Colonic mucosa (tissue), 4 donors: Measurements from ENCODE around the gene MYO1G. TPM values are rescaled to one million over a fixed set of nuclear protein-coding genes. Genes with fewer than 3 reads are reported as not detected.

Source experiments
- DNase-seq: peaks from one replicate; pipeline ENCODE4 v3.0.0-alpha.2; 2020
- H3K27ac ChIP-seq: fragments of 200-600 bp; one replicate; pipeline ENCODE4 v1.8.0; 2021
- H3K27me3 ChIP-seq: fragments of 200-600 bp; one replicate; pipeline ENCODE4 v1.8.0; 2021
- H3K36me3 ChIP-seq: fragments of 200-600 bp; one replicate; pipeline ENCODE4 v1.8.0; 2021
- H3K4me1 ChIP-seq: fragments of 200-600 bp; one replicate; pipeline ENCODE4 v1.8.0; 2021; ENCODE audit warnings: mild to moderate bottlenecking
- H3K4me3 ChIP-seq: fragments of 200-600 bp; one replicate; pipeline ENCODE4 v1.8.0; 2021
- H3K9ac ChIP-seq, 2 donors: one replicate each; pipeline ENCODE4 v1.7.0; 2013; ENCODE audit warnings: control low read depth in 2 of 2, low read depth in 2 of 2, low read length in 2 of 2
- H3K9me3 ChIP-seq: fragments of 200-600 bp; one replicate; pipeline ENCODE4 v1.8.0; 2021
- intact Hi-C: fragments of 100-400 bp; cut with DNase I; formaldehyde crosslinking; loops from one replicate; pipeline ENCODE4 v1.14.1; 2022
- total RNA-seq, 2 donors: library from RNA; stranded (reverse); fragmentation: NEBNext Ultra II Directional in 1 of 2; extraction: Animal tissue kit (Norgen Biotek cat#: 25700) in 1 of 2; gene quantifications; one replicate each; pipeline ENCODE4 v1.2.1, GENCODE V29; 2021
- TF ChIP-seq, protein P1 (sequence below): fragments of 200-600 bp; IDR thresholded peaks from one replicate; pipeline ENCODE4 v1.8.0; 2022; ENCODE audit warnings: antibody characterized with exemption, mild to moderate bottlenecking
- donor health status: healthy.
- donor health status: DM: no; HTN: no; CAD: no.
- donor health status: DM: no; HTN: no; CAD: no.

The MYO1G gene
- total RNA-seq, 2 donors from 2014 or later = 2.1 to 3.6 TPM

DNA sequence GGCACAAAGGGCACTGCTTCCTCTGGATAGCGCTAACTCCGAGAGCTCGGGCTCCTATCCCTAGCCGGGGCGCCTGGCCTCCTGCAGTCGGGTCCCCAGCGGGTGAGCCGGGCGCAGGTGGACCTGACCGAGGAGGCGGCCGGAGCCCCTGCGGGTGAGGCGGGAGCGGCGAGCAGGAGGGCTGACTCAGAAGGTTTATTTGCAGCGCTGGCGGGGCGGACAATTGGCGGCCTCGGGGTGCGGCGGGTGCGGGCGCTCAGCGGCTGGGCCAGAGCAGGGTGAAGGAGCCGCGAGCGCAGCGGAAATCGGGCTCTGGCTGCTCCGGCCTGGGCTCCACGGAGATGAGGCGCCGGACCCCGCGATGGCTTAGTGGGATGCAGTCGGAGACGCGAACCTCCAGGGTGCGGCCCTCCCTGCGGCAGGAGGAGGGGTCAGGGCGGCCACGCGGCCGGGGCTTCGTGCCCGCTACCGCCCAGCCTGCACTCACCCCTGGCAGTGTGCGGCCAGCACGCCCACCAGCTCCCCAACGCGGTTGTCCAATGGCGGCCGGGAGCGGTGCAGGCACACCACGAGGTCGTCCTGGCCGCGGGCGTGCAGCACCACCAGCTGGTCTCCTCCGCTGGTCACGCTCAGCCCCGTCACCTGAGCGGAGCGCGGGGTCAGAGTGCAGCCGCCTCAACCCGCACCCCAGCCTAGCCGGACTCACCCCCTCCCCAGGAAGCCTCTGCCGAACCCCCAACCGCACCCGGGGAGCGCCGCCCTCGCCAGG is 16.1 kb downstream of the MYO1G start:
- no peak for DNase-seq
- intact Hi-C loops = no loop called here
- TF ChIP-seq, protein P1, sequence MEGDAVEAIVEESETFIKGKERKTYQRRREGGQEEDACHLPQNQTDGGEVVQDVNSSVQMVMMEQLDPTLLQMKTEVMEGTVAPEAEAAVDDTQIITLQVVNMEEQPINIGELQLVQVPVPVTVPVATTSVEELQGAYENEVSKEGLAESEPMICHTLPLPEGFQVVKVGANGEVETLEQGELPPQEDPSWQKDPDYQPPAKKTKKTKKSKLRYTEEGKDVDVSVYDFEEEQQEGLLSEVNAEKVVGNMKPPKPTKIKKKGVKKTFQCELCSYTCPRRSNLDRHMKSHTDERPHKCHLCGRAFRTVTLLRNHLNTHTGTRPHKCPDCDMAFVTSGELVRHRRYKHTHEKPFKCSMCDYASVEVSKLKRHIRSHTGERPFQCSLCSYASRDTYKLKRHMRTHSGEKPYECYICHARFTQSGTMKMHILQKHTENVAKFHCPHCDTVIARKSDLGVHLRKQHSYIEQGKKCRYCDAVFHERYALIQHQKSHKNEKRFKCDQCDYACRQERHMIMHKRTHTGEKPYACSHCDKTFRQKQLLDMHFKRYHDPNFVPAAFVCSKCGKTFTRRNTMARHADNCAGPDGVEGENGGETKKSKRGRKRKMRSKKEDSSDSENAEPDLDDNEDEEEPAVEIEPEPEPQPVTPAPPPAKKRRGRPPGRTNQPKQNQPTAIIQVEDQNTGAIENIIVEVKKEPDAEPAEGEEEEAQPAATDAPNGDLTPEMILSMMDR = no peak
- Histone ChIP-seq H3K4me3 (peak overlapping the region; percentile 33), H3K27me3 (peaks cover 8% of the 10 kb centered on the region), H3K9ac (no peak overlapping the region), H3K9me3 (no peaks in the 10 kb centered on the region), H3K36me3 (no peaks in the 10 kb centered on the region), H3K27ac (no peak overlapping the region), H3K4me1 (peaks cover 7% of the 10 kb centered on the region)

- Histone ChIP-seq H3K9ac (no peak overlapping the region), H3K27ac (no peak overlapping the region), H3K9me3 (no peaks in the 10 kb centered on the region), H3K4me3 (peak overlapping the region; percentile 33), H3K27me3 (peaks cover 8% of the 10 kb centered on the region), H3K4me1 (peaks cover 7% of the 10 kb centered on the region), H3K36me3 (no peaks in the 10 kb centered on the region)
- TF ChIP-seq, protein P1 = no peak
- no peak for DNase-seq
- intact Hi-C loops = no loop called here
Observed at GRCh38 chr7:44961844-44962482, 16.9 kb downstream of the MYO1G start.

DNA sequence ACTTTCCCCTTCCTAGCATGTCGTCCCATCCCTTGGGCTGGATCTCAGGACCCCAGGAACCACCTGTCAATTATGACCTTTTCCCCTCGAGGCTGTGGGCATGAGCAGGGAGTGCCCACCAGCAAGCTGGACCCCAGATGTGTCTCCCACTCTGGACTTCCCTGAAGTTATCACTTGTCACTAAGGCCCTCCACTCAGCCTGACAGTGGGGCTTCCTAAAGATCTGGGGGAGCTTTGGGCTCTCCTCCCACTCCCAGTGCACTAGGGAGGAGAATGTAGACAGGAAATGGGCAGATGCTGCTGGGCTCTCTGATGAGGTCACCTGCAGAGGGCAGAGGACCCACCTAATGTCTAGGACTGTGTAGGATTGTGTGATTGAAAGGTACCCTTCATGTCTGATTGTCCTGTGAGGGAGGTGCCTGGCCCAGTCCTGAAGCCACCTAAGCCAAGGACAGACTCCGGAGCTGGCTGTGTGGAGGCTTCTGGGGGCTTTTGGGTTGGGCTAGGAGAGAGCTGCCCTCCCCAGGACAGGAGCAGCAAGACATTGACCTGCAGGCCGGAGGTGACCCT is 18.7 kb downstream of the MYO1G start:
- no peak for DNase-seq
- intact Hi-C loops = no loop called here
- H3K9me3 ChIP-seq = no peaks in the 10 kb centered on the region

GRCh38 chr7:44959433-44959951 is 19.3 kb downstream of the MYO1G start:
- Histone ChIP-seq H3K9ac (no peak overlapping the region), H3K36me3 (no peaks in the 10 kb centered on the region), H3K4me1 (peaks cover 7% of the 10 kb centered on the region), H3K27ac (no peak overlapping the region), H3K27me3 (peaks cover 8% of the 10 kb centered on the region), H3K4me3 (no peak overlapping the region), H3K9me3 (no peaks in the 10 kb centered on the region)
- TF ChIP-seq, protein P1 = no peak
- intact Hi-C loops = no loop called here
- DNase-seq = no peak

More for the DNA sequence above, 18.7 kb downstream of the MYO1G start:
- TF ChIP-seq, protein P1 = no peak
- Histone ChIP-seq H3K27me3 (peaks cover 8% of the 10 kb centered on the region), H3K27ac (no peak overlapping the region), H3K36me3 (no peaks in the 10 kb centered on the region), H3K4me1 (peaks cover 7% of the 10 kb centered on the region), H3K4me3 (no peak overlapping the region), H3K9ac (no peak overlapping the region)

DNA sequence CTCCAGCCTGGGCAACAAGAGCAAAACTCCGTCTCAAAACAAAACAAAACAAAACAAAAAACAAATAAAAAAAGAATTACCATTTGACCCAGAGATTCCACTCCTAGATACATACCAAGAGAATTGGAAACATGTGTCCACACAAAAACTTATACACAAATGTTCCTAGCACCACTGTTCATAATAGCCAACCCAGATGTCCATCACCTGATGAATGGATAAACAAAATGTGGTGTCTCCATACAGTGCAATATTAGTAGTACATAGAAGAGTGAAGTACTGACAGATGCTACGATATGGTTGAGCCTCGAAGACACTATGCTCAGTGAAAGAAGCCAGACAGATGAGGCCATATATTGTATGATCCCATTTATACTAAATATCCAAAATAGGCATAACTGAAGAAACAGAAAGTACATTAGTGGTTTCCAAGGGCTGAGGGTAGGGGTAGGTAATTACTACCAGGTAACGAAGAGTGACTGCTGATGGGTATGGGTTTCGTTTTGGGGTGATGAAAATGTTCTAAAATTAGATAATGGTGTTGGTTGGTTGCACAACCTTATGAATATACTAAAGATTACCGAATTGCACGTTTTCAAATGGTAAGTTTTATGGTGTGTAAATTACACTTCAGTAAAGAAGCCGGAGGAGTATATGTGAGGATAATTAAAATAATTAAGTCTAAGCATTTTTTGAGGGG is 20.0 kb downstream of the MYO1G start:
- TF ChIP-seq, protein P1 = no peak
- no peak for DNase-seq
- Histone ChIP-seq H3K4me3 (no peak overlapping the region), H3K36me3 (no peaks in the 10 kb centered on the region), H3K4me1 (peaks cover 7% of the 10 kb centered on the region), H3K9me3 (no peaks in the 10 kb centered on the region), H3K9ac (no peak overlapping the region), H3K27me3 (peaks cover 8% of the 10 kb centered on the region), H3K27ac (no peak overlapping the region)
- intact Hi-C loops = no loop called here
